ENCODE data around the gene RETREG3.

DNA sequence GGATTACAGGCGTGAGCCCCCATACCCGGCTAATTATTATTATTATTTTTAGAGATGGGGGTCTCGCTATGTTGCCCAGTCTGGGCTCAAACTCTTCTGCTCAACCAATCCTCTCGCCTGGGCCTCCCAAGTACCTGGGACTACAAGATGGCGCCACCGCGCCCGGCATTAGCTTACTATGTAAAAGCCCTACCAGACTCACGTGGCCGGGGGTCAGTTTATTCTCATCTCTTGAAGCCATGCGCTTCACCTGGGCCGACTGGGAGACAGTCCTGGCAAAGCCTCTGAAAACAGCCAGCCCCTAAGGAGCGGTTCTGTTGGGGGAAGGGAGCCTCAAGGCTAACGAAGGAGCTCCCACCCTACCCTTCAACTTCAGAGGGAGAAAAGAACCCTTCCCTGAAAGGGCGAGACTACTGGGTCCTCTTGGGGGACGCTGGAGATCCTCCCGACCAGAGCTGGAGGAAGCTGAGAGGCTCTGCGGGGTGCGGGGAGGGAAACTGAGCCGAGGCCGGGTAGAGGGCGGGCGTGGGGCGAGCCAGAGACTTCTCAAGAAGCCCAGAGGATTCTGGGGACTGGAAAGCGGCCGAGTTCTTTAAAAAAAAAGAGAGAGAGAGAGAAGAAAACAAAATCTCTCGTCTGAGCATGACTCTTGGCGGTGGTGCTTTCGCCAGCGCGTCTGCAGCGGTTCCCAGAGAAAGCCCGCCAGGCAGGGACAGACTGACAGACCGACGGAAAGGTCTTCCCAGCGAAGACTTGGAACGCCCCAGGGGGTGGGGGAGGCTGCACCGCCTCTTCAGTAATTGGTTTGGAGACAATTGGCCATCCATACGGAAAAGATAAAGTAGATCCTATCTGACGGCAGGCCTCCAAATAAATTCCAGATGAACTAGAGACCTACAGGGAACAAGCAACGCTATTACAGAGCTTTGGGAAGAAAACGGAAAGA, 44.3 kb upstream of the RETREG3 start:
- TF ChIP-seq, protein P1, sequence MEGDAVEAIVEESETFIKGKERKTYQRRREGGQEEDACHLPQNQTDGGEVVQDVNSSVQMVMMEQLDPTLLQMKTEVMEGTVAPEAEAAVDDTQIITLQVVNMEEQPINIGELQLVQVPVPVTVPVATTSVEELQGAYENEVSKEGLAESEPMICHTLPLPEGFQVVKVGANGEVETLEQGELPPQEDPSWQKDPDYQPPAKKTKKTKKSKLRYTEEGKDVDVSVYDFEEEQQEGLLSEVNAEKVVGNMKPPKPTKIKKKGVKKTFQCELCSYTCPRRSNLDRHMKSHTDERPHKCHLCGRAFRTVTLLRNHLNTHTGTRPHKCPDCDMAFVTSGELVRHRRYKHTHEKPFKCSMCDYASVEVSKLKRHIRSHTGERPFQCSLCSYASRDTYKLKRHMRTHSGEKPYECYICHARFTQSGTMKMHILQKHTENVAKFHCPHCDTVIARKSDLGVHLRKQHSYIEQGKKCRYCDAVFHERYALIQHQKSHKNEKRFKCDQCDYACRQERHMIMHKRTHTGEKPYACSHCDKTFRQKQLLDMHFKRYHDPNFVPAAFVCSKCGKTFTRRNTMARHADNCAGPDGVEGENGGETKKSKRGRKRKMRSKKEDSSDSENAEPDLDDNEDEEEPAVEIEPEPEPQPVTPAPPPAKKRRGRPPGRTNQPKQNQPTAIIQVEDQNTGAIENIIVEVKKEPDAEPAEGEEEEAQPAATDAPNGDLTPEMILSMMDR (IDR thresholded peaks at IDR 0.05): no peak
- TF ChIP-seq POLR2A (IDR thresholded peaks at IDR 0.05): peak in 2 of 3 donors; percentile 33 to 43

All from body of pancreas (tissue), 4 donors.